Bone marrow (tissue), 2 donors: ENCODE results near the gene PRKCG.
"Not testable (repeated sequence)": the region's sequence is repeated elsewhere in the genome, so short reads cannot be mapped to it uniquely, and the experiment has no call there.

ENCODE experiments used
- DNase-seq, 2 donors: peaks; one replicate each; lab custom pipeline; 2025; lab: John Stamatoyannopoulos, UW

PRKCG gene

DNA sequence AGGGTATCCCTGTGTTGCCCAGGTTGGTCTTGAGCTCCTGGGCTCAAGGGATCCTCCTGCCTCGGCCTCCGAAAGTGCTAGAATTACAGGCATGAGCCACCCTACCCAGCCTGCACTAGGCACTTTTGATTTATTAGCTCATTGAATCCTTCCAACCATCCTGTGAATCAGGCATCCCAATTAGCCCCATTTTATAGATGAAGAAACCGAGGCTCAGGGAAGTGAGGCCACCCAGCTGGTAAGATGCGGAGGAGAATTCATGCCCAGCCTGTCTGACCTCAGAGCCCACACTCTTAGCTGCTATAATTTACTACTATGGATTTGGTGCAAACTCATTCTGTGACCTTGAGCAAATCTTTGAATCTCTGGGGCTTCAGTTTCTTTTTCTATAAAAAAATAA lies 62.9 kb downstream of the PRKCG start:
- DNase-seq, result no peak

DNA sequence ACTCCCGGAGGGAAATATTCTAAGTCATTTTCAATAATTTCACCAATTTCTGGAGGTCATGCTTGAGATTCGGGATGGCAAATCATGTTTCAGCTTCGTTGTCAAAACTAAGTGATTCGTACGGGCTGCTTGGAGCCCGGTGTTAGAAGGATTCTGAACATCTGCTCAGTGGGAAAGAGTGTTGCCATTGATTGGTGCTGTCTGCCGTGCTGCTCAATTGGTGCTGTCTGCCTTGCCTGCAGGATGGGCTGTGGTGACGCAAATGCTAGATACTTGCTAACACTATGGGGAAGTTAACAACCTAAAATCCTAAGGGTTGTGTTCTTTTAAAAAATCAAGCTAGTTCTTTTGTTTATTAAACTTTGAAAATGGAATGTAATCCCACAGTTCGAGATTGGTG lies 63.4 kb downstream of the PRKCG start:
- DNase-seq, result no peak

DNA sequence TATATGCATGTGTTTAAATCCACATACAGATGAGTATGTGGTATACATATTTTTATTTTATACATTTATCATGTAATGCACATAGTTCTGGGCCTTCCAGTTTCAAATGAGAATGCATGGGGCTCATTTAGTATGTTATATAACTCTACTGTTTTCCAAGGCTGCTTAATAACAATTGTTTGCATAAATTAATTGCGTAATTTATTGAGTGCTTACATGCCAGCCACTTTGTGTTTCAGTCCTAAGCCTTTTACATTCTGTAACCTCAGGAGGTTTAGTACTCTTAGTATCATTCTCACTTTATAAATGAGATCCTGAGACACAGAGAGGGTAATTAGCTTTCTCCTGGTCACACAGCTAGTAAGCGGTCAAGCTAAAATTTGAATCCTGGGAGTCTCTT lies 64.0 kb downstream of the PRKCG start:
- no peak for DNase-seq

DNA sequence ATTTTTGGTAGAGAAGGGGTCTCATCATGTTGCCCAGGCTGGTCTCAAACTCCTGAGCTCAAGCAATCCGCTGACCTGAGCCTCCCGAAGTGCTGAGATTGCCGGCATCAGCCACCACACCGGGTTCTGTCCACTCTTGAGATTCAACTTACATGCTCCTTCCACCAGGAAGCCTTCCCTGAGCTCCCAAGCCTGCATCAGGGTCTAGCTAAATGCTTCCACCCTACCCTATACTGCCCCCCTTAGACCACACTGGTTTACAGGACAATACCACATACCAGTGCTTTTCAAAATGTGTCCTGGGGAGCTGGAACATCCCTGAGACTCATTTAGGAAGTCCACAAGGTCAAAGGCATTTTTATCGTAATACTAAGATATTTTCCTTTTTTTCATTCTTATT lies 65.6 kb downstream of the PRKCG start:
- DNase-seq, result no peak

DNA sequence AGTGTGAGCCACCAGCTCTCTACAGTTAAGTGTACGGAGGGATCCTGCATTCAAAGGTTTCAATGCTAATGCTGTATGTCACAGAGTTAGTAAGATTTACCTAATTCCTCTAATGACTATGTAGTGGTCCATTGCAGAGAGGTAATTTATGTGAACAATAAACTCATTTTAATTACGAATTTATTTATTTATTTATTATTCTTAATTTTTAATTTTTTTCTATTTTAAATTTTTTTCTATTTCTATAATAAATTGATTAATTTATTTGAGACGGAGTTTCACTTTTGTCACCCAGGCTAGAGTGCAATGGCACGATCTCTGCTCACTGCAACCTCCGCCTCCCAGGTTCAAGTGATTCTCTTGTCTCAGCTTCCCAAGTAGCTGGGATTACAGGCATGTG lies 66.6 kb downstream of the PRKCG start:
- DNase-seq, result not testable (repeated sequence)

DNA sequence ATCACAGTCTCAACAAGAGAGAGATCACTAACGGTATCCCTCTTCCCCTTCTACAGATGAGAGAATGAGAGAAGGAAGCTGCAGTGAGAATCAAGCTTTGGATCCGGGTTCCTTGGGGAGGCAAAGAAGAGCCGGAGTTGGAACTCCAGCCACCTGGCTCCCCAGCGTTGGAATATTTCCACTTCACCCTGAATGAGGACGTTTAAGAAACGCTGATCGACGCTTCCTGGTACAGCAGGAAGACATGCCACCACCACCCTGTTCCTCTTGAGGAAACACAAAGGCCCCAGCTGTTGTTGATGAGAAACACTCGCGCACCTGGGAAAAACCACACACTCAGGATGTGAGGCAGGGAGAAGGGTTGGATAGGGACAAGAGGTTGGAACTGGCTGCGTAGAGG lies 69.4 kb downstream of the PRKCG start:
- DNase-seq, result no peak

DNA sequence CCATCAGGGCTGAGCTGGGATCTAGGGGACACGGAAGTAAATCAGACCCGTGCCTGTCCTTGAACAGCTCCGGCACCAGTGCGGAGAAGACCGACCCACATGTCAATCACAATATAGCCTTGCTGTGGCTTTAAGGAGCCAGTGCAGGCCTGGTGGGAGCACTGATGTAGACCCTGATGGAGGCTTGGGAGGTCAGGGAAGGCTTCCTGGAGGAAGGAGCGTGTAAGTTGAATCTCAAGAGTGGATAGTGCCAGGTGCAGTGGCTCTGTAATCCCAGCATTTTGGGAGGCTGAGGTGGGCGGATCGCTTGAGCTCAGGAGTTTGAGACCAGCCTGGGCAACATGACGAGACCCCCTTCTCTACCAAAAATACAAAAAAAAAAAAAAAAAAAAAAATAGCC lies 70.0 kb downstream of the PRKCG start:
- no peak for DNase-seq

DNA sequence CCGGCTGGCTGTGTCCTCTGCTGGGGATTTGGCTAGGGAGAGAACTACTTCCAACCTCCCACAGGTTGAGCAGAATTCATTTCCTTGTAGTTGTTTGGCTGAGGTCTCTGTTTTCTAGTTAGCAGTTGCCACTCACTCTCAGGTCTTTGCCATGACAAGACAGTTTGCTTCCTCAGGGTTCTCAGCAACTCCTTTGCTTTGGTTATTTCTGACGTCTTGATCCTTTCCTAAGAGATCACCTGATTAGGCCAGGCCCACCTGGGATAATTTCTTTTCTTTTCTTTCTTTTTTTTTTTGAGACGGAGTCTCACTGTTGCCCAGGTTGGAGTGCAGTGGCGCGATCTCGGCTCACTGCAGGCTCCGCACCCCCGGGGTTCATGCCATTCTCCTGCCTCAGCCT lies 71.4 kb downstream of the PRKCG start:
- no peak for DNase-seq
